GM18507 (cell line): ENCODE results near the gene CAPN2.
A peak's percentile ranks its signal among the peaks of the same experiment; 100 is the strongest.

Source experiments
- DNase-seq: peaks from one replicate; pipeline ENCODE4 v3.0.0; 2011; ENCODE audit warnings: low read depth; ENCODE audit not compliant: insufficient read length; ENCODE audit errors: extremely low spot score
- FAIRE-seq: peaks from 2 replicates; lab custom pipeline; 2011; peaks lifted over from hg19 to GRCh38; lab: Jason Lieb, UNC

CAPN2 gene

DNA sequence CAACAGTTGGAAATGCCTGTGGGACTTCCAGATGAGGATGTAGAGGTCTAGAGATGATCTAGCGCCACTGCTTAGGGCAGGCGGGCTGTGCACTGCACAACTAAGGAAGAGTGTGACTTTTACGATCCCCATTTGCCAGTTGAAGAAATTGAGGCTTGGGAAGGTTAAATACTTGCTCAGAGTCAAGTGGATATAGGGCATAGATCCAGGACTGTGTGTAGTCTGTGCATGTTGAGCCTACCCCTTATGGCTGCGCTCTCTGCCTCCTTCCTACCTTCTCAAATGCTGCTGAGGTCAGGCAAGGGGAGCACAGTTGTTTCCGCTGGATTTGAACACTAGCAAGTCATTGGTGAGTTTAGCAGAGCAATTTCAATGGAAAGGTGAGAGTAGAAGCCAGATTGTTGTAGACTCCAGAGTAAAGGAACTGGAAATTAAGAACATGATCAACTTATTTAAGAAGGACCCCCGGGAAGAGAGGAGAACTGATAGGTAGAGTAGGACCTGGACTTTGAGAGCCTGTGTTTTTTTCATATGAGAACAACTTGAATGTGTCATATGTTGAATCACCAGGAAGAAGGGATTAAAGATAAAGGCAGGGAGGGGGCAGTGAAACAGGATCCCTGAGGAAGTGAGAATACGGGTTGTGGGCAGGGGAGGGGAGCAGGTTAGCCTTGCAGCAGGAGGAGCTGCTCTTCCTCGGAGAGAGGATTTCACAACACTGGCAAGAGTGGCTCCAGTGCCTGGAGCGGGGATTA is 2.7 kb downstream of the CAPN2 start:
- FAIRE-seq: no peak
- DNase-seq: no peak

DNA sequence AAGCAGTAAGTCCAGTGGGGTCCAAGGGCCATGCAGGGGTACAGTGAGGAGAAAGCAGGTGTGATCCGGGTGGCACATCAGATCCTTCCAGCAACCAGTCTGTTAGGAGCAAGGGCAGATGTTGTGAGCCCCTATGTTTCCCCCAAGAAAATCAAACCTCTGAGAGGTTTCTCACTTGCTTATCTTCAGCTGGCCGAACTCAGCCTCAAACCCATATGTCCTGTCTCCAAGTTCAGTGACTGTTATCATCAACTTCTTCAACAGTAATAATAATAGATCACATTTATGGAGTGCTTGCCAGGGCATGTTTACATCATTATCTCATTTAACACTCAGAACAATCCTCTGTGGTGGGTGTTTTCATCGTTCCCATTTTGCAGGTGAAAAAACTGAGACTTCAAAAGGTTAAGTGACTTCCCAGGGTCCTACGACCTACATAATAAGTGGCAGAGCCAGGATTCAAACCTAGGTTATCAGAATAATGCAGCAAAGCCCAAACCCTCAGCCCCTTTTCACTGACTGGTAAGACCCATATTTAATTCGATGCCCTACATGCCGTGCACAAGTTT is 3.3 kb downstream of the CAPN2 start:
- FAIRE-seq: no peak
- DNase-seq: no peak

DNA sequence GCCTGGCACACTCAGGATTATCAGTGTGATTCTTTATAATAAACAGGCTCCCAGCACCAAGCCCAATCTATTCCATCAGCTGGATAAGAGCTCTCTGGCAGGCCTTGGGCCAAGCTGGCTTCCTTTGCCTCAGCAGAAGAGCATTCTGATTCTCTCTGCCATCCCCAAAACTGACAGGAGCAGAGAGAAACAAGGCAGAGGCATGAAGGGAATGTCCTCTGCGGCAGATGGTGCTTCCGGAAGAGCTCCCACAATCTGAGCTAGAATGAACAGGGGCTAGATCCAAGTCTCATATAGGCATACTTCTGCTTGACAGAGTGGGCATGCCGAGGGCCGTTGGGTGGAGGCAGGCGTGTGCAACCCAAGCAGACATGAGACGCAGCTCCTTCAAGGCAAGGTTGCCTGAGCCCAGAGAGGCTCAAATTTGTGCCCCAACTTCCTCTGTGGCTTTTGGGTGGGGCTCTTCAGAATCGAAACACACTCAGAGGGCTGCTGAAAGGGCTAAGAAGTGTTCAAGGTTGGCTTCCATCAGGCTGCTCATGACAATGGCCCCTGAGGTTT is 4.0 kb downstream of the CAPN2 start:
- DNase-seq: no peak
- peak; percentile 72 for FAIRE-seq

DNA sequence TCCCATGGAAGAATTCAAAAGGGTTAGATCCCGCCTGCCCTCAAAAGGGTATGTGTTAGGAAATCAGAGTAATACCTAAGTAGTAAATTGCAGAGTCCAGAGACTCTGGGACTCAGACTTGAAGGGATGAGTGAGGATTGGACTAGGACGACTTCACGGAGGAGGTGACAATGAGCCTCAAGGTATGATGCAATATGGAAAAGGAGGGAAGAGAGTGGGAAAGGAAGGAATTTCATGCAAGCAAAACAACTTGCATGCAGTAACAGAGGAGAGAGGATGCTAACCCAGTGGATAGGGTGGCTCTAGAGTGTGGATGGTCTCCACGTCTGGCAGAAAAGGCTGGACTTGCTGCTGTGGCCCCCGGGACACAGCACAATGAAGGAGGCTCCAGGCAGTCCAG is 4.8 kb downstream of the CAPN2 start:
- FAIRE-seq (no peak), DNase-seq (no peak)

DNA sequence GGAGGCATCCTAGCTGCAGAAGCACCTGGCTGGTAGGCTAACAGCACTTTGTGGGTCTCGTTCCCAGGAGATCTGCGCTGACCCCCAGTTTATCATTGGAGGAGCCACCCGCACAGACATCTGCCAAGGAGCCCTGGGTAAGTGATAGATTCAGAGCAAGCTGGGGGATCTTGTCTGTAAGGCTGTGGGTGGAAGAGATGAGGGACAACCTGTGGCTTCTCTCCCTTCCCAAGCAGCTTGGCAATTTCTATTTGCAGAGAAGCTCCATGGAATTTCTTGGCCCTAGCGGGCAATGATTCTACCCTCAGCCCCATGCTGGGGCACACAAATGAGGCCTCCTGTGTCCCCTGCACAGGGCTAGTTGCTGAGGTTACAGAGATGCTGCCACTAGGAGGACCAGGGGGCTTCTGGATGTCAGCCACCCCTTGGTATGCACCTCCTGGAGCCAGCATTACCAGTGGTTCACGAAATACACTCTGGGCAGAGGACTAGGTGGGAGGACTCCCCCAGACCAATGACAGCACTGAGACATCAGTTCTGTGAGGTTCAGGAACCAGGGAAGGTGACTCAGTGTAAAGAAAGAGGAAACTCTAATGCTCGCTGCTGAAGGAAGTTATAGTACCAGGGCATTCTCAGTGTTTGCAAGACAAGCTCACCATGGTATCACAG is 5.5 kb downstream of the CAPN2 start:
- DNase-seq: no peak
- FAIRE-seq: no peak

DNA sequence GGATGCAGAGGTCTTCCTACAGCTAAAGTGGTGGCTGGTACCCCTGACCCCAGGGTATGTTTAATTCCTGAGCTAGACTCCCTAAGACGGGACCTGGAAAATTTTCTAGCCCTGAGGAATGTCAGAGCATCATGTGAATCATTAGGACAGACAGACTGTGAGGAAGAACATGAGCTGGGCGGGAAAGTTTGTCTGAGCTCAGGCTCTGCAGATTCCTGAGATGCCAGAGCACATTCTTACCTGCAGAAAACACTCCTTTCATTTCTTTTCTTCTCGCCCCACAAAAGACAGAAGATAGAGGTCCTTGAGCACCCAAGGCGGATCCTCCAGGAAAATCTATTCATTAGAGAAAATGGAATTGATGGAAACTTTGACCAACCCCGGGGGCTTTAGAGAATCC is 6.5 kb downstream of the CAPN2 start:
- FAIRE-seq: no peak
- no peak for DNase-seq

DNA sequence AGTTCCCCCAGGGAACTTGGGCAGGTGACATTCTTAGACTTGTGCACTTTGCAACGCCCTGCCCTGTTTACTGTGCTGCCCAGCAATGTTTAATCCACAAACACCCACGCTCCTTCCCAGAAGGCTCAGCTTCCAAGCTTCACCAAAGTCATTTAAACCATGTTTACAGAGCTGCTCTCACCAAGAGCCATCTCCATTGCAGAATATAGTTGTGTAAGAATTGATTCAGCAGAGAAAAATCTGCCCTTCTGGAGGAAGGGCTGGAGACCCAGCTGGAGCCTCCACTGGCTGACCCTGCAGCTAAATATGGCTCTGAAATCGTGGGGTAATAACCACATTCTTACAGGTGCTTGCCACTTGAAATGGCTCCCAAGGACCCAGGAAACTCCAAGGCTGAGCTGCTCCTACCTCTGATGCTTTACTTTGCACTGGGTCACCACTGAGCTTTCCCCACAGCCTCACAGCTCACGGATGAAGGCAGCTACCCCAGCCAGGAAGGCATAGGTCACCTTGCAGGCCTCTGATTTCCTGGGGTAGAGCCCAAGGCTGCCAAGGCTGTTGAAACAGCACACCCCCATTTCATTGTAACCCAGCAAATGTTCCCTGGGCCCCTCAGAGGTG is 8.7 kb downstream of the CAPN2 start:
- FAIRE-seq (no peak), DNase-seq (no peak)

DNA sequence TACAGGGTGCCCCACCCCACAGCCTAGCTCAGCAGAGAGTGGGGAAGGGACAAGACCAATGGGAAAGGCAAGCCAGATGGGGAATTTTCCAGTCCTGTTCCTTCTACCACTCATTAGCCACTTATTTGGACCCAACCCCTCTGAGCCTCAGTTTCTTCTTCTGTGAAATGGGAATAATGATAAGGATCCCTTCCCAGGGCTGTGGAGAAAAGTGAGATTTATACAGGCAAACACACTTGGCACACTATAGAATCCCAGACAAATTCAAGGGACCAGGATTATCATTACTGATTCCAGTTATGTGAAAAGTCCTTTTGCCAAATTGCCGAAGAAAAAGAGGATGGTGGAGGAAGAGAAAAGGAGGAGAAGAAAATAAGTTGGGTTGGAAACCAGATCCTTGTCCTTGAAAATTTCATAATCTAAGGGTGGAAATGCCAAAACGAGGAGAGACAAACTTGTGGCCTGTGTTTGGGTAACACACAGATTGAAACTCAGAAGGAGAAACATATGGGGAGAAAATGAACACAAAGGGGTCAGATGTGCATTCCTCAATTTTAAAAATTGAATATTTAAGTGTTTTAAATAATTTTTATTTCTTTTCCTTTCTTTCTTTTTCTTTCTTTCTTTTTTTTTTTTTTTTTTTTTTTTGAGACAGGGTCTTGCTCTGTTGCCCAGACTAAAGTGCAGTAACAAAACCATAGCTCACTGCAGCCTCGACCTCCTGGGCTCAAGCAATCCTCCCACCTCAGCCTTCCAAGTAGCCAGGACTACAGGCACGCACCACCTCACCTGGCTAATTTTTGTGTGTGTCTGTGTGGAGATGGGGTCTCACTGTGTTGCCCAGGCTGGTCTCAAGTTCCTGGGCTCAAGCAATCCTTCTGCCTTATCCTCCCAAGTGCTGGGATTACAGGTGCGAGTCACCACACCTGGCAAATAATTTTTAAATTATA is 9.6 kb downstream of the CAPN2 start:
- FAIRE-seq (no peak), DNase-seq (no peak)

DNA sequence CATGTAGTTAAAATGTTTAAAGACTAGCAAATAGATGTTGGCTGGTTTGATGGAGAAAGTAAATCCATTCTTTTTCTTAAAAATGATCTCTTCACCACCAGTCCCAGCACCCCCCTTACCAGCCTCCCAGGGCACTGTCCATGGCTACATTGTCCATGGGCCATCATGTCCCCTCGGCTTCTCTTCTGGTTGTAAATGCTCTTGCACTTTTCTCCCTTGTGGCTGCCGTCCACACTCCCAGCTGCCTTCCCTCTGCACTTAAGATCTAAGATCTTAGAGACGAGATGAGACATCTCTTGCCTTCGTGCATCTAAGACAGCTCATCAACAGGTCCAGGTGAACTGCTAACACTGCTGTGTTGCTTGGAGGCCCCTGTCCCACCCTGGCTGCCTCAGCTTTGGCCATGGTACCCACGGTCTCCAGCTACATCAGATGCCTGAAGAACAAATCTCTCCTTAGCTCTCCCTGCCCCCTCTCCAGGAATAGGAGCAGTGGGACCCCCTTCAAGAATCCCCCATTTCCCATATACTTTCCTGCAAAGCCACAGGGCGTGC is 11.1 kb downstream of the CAPN2 start:
- DNase-seq: no peak
- no peak for FAIRE-seq

DNA sequence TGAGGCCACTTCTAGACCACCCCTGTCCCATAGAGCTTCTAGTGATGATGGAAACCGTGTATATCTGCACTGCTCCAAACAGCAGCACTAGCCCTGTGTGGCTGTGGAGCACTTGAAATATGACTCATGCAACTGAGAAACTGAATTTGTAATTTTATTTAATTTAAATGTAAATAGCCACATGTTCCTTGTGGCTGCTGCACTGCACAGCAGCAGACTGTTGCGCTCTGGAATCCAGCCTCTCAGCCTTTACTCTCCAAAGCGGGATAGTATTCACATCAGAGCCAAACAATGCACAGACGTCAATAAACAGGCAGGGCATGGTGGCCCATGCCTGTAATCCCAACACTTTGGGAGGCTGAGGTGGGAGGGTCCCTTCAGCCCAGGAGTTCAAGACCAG is 12.0 kb downstream of the CAPN2 start:
- FAIRE-seq (no peak), DNase-seq (no peak)

DNA sequence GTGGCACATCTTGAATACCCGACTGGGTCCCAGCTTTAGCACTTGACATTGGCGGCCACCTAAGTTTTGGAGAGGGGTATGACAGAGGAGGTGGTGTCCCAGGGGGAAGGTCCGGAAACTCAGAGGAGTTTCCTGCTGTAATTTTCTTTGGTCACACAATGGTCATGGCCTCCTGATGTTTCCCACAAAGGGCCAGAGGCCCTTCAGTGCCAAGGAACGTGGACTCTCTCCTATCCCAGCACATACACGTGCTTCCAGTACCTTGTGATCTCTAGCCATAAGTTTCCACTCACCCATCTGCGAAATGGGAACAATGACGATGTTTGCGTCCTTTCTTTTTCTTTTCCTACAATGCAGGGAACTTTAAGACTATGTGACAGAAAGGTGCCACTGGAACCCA is 13.2 kb downstream of the CAPN2 start:
- DNase-seq (no peak), FAIRE-seq (no peak)

DNA sequence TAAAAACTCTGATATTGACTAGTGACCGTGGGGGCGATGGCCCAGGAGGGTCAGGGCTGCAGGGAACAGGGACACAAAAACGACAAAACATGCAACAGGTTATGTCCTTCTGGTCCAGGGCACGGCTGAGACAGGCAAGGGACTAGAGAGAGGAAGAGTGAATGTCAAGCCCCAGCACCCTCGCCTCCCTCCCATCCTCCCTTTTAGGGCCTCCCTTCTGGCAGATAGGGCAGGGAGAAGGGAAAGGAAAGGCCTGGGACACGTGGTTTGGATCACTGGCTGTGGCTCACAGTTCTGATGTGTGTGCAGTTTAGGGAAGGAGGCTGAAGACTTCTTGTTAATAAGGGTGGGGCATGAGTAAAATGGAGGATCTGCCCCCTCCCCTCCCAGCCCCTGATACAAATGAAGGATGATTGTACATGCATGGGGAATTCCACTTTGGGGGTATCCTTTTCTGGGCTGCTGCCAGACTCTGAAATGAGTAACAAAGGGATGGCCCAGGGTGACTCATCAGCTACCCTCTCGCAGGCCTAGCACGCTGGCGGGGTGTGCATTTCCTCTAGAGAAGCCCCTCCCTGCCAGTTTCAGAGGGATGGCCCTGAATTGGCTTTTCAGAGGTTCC is 14.2 kb downstream of the CAPN2 start:
- FAIRE-seq (peak; percentile 91), DNase-seq (peak; percentile 73)

DNA sequence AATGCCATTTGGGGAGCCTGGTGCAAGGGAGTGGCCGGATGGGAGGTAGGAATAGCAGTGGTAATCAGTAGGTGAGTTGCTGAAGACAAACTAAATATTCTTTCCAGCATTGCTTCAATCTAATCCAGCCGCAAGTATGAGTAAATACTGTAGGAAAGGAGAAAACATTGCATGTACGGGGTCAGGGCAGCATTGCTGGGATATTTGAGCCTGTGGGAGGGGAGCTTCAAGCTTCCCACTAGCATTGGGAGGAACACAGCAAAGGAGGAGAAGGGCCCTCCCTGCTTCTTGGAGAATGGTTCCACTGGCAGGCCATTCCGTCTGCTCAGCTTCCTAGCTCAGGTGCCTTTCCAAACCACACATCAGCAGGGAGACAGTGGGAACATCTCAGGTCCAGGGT is 15.2 kb downstream of the CAPN2 start:
- DNase-seq (no peak), FAIRE-seq (no peak)

DNA sequence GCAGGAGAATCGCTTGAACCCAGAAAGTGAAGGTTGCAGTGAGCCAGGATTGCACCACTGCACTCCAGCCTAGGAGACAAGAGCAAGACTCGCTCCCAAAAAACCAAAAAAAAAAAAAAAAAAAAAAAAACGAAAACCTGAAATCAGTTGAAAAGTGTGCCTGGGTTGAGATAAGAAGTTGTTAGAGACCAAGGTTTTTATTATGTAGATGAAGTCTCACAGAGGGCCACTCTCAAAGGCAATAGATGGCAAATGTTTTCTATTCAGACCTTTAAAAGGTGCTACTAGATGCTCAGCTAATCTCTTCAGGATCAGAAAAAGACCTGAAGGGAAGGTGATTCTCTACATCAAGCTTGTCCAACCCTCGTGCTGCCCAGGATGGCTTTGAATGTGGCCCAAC is 17.6 kb downstream of the CAPN2 start:
- FAIRE-seq (no peak), DNase-seq (no peak)

DNA sequence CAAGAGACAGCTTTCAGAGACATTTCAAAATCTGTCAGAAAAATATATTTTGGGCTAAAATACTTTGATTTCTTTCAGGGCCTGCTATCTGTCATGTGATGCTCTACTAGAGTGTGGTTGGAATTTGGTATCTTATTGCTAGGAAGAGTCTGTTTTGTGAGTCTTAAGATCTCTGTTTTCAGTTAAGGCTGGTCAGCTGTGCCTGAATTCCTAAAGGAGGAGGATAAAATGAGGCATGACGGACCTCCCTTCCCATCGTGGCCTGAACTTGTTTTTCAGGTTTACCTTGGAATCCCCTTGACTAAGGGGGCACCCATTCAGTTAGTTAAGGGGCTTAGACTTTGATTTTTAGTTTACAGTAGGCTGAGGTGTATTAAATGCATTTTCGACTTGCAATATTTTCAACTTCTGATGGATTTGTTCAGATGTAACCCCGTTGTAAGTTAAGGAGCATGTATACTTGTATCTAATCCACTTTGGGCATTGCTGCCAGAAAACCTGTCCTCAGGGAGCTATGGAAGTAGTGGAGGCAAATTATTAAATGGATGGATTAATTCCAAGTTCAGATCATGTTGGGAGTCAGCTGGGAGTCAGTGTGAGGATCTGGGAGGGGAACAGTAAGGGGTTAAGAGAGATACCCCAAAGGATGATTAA is 18.3 kb downstream of the CAPN2 start:
- FAIRE-seq: no peak
- DNase-seq: no peak

DNA sequence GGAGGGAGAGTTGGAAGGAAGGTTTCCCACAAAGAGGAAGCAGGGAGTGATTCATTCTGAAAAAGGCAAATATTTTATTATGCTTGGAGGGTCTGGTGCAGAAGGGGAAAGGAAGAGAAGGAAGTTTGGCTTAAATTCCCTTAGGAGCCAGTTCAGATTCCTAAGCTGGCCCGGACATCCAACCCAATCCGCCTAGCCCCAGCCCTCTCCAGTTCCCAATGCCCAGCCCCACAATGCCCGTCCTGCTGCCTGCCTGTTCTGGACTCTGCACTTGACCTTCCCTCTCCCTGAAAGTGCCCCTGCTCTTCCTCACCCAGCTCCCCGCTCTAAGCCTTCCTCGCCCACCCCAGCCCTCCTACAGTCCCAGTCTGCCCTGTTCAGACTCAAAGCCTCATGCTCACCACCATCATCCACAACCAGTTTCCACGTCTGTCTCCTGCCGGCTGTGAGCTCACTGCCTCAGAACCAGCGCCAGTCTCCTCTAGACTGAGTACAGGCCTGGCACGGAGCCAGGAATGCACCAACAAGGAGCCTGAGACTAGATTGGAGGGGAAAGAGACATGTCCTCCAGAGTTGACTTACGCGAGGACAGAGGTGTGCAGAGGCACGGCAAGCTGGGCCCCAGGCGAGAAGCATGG is 18.9 kb downstream of the CAPN2 start:
- DNase-seq: no peak
- FAIRE-seq: no peak

DNA sequence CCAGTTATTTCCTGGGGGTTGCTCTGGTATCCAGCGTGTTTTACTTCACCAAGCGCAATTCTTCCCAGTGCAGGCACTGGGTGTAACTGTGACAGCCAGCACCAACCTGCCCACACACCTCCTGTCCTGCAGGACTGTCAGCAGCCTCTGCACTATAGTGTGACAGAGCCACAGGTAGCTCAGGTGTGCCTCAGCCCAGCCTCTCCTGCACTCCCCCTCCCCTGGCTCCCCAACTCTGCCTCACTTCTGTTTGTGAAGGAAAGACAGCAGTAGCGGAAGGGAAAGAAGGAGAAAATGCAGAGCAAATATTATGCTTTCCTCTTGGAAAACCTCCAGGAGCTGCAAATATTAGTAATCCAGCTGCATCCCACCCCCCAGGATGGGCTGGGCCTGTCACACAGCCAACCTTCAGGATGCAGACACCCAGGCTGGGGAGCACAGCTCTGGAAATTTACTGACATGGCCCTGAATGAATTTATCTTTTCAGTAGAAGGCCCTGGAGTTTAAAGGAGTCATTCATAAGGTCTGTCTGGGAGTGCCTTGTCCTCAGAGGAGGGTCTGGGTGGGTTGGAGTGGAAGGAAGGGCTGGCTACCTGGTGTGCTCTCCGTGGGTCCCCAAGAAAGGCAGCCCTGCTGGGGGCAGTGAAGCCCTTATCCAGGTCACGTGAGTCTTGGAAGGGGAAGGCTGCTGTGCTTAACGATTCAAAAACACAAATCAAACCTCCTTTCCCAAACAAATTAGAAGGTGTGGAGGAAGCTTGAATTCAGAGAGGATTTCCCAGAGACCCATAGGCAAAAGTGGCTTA is 20.9 kb downstream of the CAPN2 start:
- no peak for DNase-seq
- no peak for FAIRE-seq
